ENCODE results near the gene NEMP1. TPM values are rescaled to one million over a fixed set of nuclear protein-coding genes. Genes with fewer than 3 reads are reported as not detected.

The NEMP1 gene
- total and polyA plus RNA-seq, 10 of the 15 experiments (the other 5 are each of a cell fraction or from before 2014, with no cell fraction given) = 4.0 to 45.9 (median 19.8) TPM

DNA sequence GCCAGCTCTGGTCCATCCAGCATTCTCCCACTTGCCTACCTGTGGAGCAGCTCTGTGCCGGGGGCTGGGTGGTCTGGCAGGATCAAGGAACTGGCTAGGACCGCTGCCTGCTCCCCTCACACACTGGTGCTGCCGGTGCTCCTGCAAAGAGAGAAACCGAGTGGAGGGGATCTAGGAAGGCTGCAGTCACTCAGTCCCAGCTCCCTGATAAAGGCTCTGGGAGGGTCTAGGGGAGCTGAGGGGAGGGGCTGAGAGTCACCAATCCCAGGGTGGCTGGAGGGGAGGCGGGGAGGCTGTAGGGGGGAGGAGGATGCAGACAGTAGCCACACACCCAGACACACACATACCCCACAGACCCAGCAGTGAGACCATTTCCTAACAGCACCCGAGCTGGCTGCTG lies 62.2 kb downstream of the NEMP1 start, which contains the start of gene TAC3:
Gene TAC3, minus strand, starts transcription at position 182 of the 400 bp plus-strand sequence. CDS start 732 bp downstream, outside the sequence.
- Histone ChIP-seq H2AFZ (ENCODE audit: control insufficient read depth, low read depth, low read length) (no peak within 1 kb of the TSS), H3K27me3 (replicated peaks in 1 of 2; ENCODE audit: control insufficient read depth in 2 of 2, insufficient read depth in 2 of 2, low read length in 1 of 2) (no peaks in the 10 kb centered on the region), H3K9ac (ENCODE audit: control insufficient read depth, insufficient read depth, low read length) (no peak within 1 kb of the TSS), H3K9me3 (replicated peaks; ENCODE audit: control insufficient read depth, insufficient read depth, low read length) (no peaks in the 10 kb centered on the region), H3K4me3 (no peak within 1 kb of the TSS), H3K27ac (ENCODE audit: control insufficient read depth, insufficient read depth) (no peak within 1 kb of the TSS), H3K4me2 (ENCODE audit: control insufficient read depth, insufficient read depth) (no peak within 1 kb of the TSS), H3K36me3 (ENCODE audit: control insufficient read depth in 2 of 2, insufficient read depth in 2 of 2, low read length in 1 of 2) (no peaks in the 10 kb centered on the region), H4K20me1 (ENCODE audit: control insufficient read depth, insufficient read depth) (no peaks in the 10 kb centered on the region), H3K79me2 (ENCODE audit: control insufficient read depth, insufficient read depth, low read length) (no peaks in the 10 kb centered on the region), H3K4me1 (ENCODE audit: control insufficient read depth, insufficient read depth, low read length) (peaks cover 19% of the 10 kb centered on the region)
- 22% methylated on average over 6 of the region's 6 CpGs for WGBS (ENCODE audit: insufficient coverage, insufficient replicate concordance, low lambda C conversion rate, missing lambda C conversion rate)
- ATAC-seq = no peak
- FAIRE-seq = no peak
- no TSS peak for BruUV-seq (replicated peaks)
- no peak for DNase-seq (ENCODE audit: low read depth, low spot score)
- RAD21 ChIA-PET (ENCODE audit: unreplicated experiment) = interaction anchor here (0.9 kb wide), 1 partner anchor 76 kb away, joined by 3 read pairs; no protein-coding TSS in a partner anchor
- in situ Hi-C loops (cut with MboI) (no loop called here), intact Hi-C loops (cut with micrococcal nuclease; ENCODE audit: unreplicated experiment) (no loop called here)
- CTCF ChIA-PET = interaction anchor here (1.0 to 1.9 kb wide), 7 partner anchors 8 to 167 kb away, joined by 3 to 6 read pairs (median 4); no protein-coding TSS in a partner anchor
- no peak for TF ChIP-seq SPI1 (IDR thresholded peaks at IDR 0.05; ENCODE audit: borderline replicate concordance, insufficient read depth, low read depth, low read length)
- TF ChIP-seq ATF7 (IDR thresholded peaks at IDR 0.05; ENCODE audit: low read depth) = no peak
- TF ChIP-seq NR2C2 (IDR thresholded peaks at IDR 0.05; ENCODE audit: borderline replicate concordance, control insufficient read depth, insufficient read length, low read depth) = no peak
- TF ChIP-seq SMAD5 (IDR thresholded peaks at IDR 0.05; ENCODE audit: low read depth) = no peak
- TF ChIP-seq DPF2 (IDR thresholded peaks at IDR 0.05) = no peak
- TF ChIP-seq LARP7 (IDR thresholded peaks at IDR 0.05) = no peak
- no peak for TF ChIP-seq KLF5 (IDR thresholded peaks at IDR 0.05; ENCODE audit: partially characterized antibody)
- TF ChIP-seq, protein P1, sequence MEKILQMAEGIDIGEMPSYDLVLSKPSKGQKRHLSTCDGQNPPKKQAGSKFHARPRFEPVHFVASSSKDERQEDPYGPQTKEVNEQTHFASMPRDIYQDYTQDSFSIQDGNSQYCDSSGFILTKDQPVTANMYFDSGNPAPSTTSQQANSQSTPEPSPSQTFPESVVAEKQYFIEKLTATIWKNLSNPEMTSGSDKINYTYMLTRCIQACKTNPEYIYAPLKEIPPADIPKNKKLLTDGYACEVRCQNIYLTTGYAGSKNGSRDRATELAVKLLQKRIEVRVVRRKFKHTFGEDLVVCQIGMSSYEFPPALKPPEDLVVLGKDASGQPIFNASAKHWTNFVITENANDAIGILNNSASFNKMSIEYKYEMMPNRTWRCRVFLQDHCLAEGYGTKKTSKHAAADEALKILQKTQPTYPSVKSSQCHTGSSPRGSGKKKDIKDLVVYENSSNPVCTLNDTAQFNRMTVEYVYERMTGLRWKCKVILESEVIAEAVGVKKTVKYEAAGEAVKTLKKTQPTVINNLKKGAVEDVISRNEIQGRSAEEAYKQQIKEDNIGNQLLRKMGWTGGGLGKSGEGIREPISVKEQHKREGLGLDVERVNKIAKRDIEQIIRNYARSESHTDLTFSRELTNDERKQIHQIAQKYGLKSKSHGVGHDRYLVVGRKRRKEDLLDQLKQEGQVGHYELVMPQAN (conservative IDR thresholded peaks at IDR 0.05) = no peak
- TF ChIP-seq PAX5 (IDR thresholded peaks at IDR 0.05; ENCODE audit: borderline replicate concordance, low read depth, low read length) = no peak
- no peak for TF ChIP-seq ZNF207 (IDR thresholded peaks at IDR 0.05; ENCODE audit: borderline replicate concordance)
- TF ChIP-seq BHLHE40 (IDR thresholded peaks at IDR 0.05; ENCODE audit: borderline replicate concordance in 1 of 2, low read depth in 2 of 2, low read length in 1 of 2) = no peak
- no peak for TF ChIP-seq CREB1 (IDR thresholded peaks at IDR 0.05; ENCODE audit: low read depth)
- TF ChIP-seq ETV6 (conservative IDR thresholded peaks at IDR 0.05 in 1 of 2, IDR thresholded peaks at IDR 0.05 in 1 of 2; ENCODE audit: borderline replicate concordance in 1 of 2, low read depth in 1 of 2) = no peak
- TF ChIP-seq BACH1 (IDR thresholded peaks at IDR 0.05; ENCODE audit: borderline replicate concordance) = no peak
- TF ChIP-seq ZZZ3 (IDR thresholded peaks at IDR 0.05; ENCODE audit: control insufficient read depth, insufficient read length, low read depth) = no peak
- TF ChIP-seq, protein P2, sequence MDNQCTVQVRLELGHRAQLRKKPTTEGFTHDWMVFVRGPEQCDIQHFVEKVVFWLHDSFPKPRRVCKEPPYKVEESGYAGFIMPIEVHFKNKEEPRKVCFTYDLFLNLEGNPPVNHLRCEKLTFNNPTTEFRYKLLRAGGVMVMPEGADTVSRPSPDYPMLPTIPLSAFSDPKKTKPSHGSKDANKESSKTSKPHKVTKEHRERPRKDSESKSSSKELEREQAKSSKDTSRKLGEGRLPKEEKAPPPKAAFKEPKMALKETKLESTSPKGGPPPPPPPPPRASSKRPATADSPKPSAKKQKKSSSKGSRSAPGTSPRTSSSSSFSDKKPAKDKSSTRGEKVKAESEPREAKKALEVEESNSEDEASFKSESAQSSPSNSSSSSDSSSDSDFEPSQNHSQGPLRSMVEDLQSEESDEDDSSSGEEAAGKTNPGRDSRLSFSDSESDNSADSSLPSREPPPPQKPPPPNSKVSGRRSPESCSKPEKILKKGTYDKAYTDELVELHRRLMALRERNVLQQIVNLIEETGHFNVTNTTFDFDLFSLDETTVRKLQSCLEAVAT (IDR thresholded peaks at IDR 0.05) = no peak
- TF ChIP-seq, protein P3, sequence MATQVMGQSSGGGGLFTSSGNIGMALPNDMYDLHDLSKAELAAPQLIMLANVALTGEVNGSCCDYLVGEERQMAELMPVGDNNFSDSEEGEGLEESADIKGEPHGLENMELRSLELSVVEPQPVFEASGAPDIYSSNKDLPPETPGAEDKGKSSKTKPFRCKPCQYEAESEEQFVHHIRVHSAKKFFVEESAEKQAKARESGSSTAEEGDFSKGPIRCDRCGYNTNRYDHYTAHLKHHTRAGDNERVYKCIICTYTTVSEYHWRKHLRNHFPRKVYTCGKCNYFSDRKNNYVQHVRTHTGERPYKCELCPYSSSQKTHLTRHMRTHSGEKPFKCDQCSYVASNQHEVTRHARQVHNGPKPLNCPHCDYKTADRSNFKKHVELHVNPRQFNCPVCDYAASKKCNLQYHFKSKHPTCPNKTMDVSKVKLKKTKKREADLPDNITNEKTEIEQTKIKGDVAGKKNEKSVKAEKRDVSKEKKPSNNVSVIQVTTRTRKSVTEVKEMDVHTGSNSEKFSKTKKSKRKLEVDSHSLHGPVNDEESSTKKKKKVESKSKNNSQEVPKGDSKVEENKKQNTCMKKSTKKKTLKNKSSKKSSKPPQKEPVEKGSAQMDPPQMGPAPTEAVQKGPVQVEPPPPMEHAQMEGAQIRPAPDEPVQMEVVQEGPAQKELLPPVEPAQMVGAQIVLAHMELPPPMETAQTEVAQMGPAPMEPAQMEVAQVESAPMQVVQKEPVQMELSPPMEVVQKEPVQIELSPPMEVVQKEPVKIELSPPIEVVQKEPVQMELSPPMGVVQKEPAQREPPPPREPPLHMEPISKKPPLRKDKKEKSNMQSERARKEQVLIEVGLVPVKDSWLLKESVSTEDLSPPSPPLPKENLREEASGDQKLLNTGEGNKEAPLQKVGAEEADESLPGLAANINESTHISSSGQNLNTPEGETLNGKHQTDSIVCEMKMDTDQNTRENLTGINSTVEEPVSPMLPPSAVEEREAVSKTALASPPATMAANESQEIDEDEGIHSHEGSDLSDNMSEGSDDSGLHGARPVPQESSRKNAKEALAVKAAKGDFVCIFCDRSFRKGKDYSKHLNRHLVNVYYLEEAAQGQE (IDR thresholded peaks at IDR 0.05; ENCODE audit: low read depth, low read length) = no peak
- no peak for TF ChIP-seq ZNF384 (IDR thresholded peaks at IDR 0.05; ENCODE audit: borderline replicate concordance, low read depth, low read length)
- no peak for TF ChIP-seq FOXM1 (IDR thresholded peaks at IDR 0.05; ENCODE audit: low read depth, low read length)
- SMC1A ChIA-PET (ENCODE audit: uncharacterized antibody, unreplicated experiment) = interaction anchor here (0.6 to 4.4 kb wide), 6 partner anchors 11 to 96 kb away, joined by 3 to 19 read pairs (median 3); partner anchors contain the start of gene STAT6
- POLR2A ChIA-PET = interaction anchor here (1.0 kb wide), 1 partner anchor 16 kb away, joined by 3 read pairs; no protein-coding TSS in a partner anchor
